Stimulated activated CD4-positive, alpha-beta T cell treated with anti-CD3 and anti-CD28 coated beads, TNF-alpha, amount 100 ng/mL, for 24 hours (primary cell): ENCODE data around the gene KIF13A.
"Not testable (repeated sequence)": the region's sequence is repeated elsewhere in the genome, so short reads cannot be mapped to it uniquely, and the experiment has no call there.

Source experiments
- DNase-seq, 3 experiments: peaks; one replicate each; pipeline ENCODE4 v3.0.0-alpha.2; 2020; ENCODE audit warnings: low read depth in 3 of 3

Gene KIF13A

GRCh38 chr6:17968876-17969275, 18.6 kb downstream of the KIF13A start:
- no peak for DNase-seq

GRCh38 chr6:17967668-17968518, 19.5 kb downstream of the KIF13A start:
- no peak for DNase-seq

- DNase-seq = no peak
These were observed 21.0 kb downstream of the KIF13A start for GRCh38 chr6:17966451-17966850.

- no peak for DNase-seq
These were observed 22.0 kb downstream of the KIF13A start for GRCh38 chr6:17965397-17965796.

- DNase-seq = no peak
These were observed 22.8 kb downstream of the KIF13A start for GRCh38 chr6:17964633-17965032.

GRCh38 chr6:17962436-17963031, 24.9 kb downstream of the KIF13A start:
- no peak for DNase-seq

GRCh38 chr6:17959302-17959701, 28.1 kb downstream of the KIF13A start:
- no peak for DNase-seq

GRCh38 chr6:17957904-17958620, 29.4 kb downstream of the KIF13A start:
- DNase-seq = no peak

- no peak for DNase-seq
These were observed 29.9 kb downstream of the KIF13A start for GRCh38 chr6:17957498-17957897.

GRCh38 chr6:17957086-17957485, 30.3 kb downstream of the KIF13A start:
- DNase-seq = no peak

- no peak for DNase-seq
These were observed 37.3 kb downstream of the KIF13A start for GRCh38 chr6:17950095-17950494.

GRCh38 chr6:17949168-17949567, 38.3 kb downstream of the KIF13A start:
- no peak for DNase-seq

- DNase-seq = no peak
These were observed 38.7 kb downstream of the KIF13A start for GRCh38 chr6:17948725-17949124.

GRCh38 chr6:17947574-17947973, 39.9 kb downstream of the KIF13A start:
- not testable (repeated sequence) for DNase-seq

GRCh38 chr6:17945575-17945974, 41.9 kb downstream of the KIF13A start:
- no peak for DNase-seq

- DNase-seq = no peak
These were observed 42.3 kb downstream of the KIF13A start for GRCh38 chr6:17945111-17945510.

- no peak for DNase-seq
These were observed 46.1 kb downstream of the KIF13A start for GRCh38 chr6:17941318-17941717.

GRCh38 chr6:17940151-17940792, 47.2 kb downstream of the KIF13A start:
- no peak for DNase-seq

- no peak for DNase-seq
These were observed 48.5 kb downstream of the KIF13A start for GRCh38 chr6:17938901-17939300.

- no peak for DNase-seq
These were observed 52.0 kb downstream of the KIF13A start for GRCh38 chr6:17935188-17936149.

GRCh38 chr6:17933716-17934115, 53.7 kb downstream of the KIF13A start:
- DNase-seq = no peak
